Epithelial cell of proximal tubule (primary cell): Measurements from ENCODE around the gene NDUFS5. TPM values are rescaled to one million over a fixed set of nuclear protein-coding genes. Genes with fewer than 3 reads are reported as not detected.
"Not testable (repeated sequence)": the region's sequence is repeated elsewhere in the genome, so short reads cannot be mapped to it uniquely, and the experiment has no call there.

ENCODE experiments used
- DNase-seq: peaks from one replicate; pipeline ENCODE4 v3.0.0-alpha.2; 2011; ENCODE audit warnings: low read depth
- H3K4me3 ChIP-seq: 2 replicates; pipeline ENCODE4 v1.5.1; 2011; ENCODE audit warnings: low read depth, mild to moderate bottlenecking, low read length
- total RNA-seq: library from RNA; depleted of rRNA; stranded (reverse); fragments of >200 nt; gene quantifications from 2 replicates; pipeline ENCODE4 v1.2.3, GENCODE V29; 2015
- TF ChIP-seq, protein P1 (sequence below): conservative IDR thresholded peaks from 2 replicates; pipeline ENCODE4 v1.5.1; 2012; ENCODE audit warnings: low read depth, mild to moderate bottlenecking, low read length

The NDUFS5 gene
- total RNA-seq, 1 donor from 2014 or later, result 889 TPM

- DNase-seq, result no peak
- no peak overlapping the region for H3K4me3 ChIP-seq
- TF ChIP-seq, protein P1, sequence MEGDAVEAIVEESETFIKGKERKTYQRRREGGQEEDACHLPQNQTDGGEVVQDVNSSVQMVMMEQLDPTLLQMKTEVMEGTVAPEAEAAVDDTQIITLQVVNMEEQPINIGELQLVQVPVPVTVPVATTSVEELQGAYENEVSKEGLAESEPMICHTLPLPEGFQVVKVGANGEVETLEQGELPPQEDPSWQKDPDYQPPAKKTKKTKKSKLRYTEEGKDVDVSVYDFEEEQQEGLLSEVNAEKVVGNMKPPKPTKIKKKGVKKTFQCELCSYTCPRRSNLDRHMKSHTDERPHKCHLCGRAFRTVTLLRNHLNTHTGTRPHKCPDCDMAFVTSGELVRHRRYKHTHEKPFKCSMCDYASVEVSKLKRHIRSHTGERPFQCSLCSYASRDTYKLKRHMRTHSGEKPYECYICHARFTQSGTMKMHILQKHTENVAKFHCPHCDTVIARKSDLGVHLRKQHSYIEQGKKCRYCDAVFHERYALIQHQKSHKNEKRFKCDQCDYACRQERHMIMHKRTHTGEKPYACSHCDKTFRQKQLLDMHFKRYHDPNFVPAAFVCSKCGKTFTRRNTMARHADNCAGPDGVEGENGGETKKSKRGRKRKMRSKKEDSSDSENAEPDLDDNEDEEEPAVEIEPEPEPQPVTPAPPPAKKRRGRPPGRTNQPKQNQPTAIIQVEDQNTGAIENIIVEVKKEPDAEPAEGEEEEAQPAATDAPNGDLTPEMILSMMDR, result no peak
Observed at GRCh38 chr1:39061951-39062350, 35.8 kb downstream of the NDUFS5 start.

DNA sequence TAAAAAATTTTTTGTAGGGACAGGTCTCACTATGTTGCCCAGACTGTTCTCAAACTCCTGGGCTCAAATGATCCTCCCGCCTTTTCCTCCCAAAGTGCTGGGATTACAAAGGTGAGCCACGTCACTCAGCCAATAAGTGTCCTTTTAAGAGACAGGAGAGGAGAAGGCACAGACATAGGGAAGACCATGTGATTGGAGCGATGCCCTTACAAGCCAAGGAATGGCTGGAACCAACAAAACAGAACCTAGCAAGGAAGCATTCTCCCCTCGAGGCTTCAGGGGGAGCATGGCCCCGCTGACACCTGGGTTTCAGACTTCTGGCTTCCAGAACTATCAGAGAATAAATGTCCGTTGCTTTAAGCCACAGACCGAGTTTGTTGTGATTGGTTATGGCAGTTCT is 37.0 kb downstream of the NDUFS5 start:
- H3K4me3 ChIP-seq, result no peak overlapping the region
- DNase-seq, result no peak
- TF ChIP-seq, protein P1, result no peak

DNA sequence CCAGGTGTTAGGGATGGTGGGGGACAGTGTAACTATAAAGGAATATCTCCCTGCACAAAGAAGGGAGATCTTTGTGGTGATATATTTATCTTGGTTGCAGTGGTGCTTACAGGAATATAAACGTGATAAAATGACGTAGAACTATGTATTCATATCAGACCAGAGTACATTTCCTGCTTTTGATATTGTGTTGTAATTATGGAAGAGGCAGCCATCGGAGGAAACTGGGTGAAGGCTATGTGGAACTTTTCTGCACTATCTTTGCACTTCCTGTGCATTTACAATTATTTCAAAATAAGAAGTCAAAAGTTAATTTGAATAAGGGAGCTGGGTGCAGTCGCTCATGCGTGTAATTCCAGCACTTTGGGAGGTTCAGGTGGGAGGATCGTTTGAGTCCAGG is 37.6 kb downstream of the NDUFS5 start:
- no peak for DNase-seq
- TF ChIP-seq, protein P1, result no peak
- no peak overlapping the region for H3K4me3 ChIP-seq

GRCh38 chr1:39065542-39065941 is 39.4 kb downstream of the NDUFS5 start:
- TF ChIP-seq, protein P1, result no peak
- H3K4me3 ChIP-seq, result no peak overlapping the region
- no peak for DNase-seq

- H3K4me3 ChIP-seq, DNase-seq: not testable (repeated sequence)
Observed at GRCh38 chr1:39068227-39068626, 42.1 kb downstream of the NDUFS5 start.

DNA sequence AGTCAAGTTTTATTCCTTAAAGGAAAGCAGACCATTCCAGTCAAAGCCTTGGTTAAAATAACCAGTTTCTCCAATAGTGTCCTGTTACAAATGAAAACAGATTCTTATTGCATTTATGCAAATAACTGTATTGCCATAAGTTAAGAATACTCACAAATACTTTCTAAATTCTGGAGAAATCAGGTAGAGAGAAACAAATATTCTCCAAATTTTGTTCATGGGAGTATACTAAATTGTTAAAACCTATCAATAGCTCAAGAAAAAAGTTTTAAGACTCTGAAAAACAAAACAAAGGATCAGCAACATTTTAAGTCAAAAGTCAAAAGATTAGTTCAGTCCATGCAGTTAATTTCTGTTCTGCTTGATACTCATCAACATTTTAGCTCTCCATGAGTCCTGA is 45.4 kb downstream of the NDUFS5 start:
- not testable (repeated sequence) for DNase-seq, H3K4me3 ChIP-seq

DNA sequence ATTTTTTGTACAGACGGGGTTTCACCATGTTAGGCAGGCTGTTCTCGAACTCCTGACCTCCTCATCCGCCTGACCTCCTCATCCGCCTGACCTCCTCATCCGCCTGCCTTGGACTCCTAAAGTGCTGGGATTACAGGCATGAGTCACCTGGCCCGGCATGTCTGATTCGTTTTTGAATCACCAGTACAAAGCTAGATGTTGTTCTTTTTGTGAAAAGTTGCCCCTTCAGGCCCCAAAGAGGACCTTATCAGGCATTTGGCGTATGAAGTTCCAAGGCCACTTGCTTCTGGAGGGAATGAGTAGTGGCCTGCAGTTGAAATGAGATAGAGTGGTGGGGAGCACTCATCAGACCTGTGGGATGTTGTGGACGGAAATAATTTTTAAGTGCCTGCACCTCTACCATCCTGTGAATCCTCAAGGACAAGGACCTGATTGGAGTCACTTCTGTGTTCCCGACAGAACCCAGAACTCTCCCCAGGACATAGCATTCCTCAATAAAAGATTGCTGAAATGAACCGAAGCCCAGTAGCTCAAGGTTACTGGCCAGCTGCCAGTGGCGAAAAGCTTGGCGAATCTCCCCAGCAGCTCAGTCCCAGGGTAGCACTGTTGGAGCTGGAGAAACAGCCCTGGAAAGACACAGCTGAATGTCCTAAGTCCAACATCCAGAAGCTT is 50.1 kb downstream of the NDUFS5 start:
- TF ChIP-seq, protein P1, result no peak
- H3K4me3 ChIP-seq, result no peak overlapping the region
- DNase-seq, result no peak

GRCh38 chr1:39076799-39077148 is 50.6 kb downstream of the NDUFS5 start:
- no peak overlapping the region for H3K4me3 ChIP-seq
- no peak for DNase-seq
- TF ChIP-seq, protein P1, result no peak
